Measurements from ENCODE around the gene CCDC40.
A peak's percentile ranks its signal among the peaks of the same experiment; 100 is the strongest.

Gene CCDC40

GRCh38 chr17:80081596-80081995, 45.2 kb downstream of the CCDC40 start:
- POLR2A ChIA-PET = no interaction called here
- H3K4me3 ChIP-seq (ENCODE audit: low read depth, low read length) = no peak overlapping the region
- CTCF ChIA-PET = interaction anchor here (0.6 to 7.3 kb wide), 25 partner anchors 8 to 281 kb away, joined by 3 to 66 read pairs (median 4); partner anchors contain the start of gene GAA
- no peak for TF ChIP-seq CTCF (IDR thresholded peaks at IDR 0.05; ENCODE audit: insufficient read depth, low read length, missing control alignments)
- DNase-seq (ENCODE audit: low read depth, low spot score) = no peak

- DNase-seq (ENCODE audit: low read depth, low spot score) = no peak
- peak; percentile 73 for TF ChIP-seq CTCF (IDR thresholded peaks at IDR 0.05; ENCODE audit: insufficient read depth, low read length, missing control alignments)
- ChIA-PET POLR2A (no interaction called here), CTCF (interaction anchor here (0.6 to 7.3 kb wide), 36 partner anchors 8 to 280 kb away, joined by 3 to 66 read pairs (median 5); partner anchors contain the start of gene GAA)
- peak overlapping the region; percentile 8; the same call in 1 of the 2 replicates for H3K4me3 ChIP-seq (ENCODE audit: low read depth, low read length)
Observed at GRCh38 chr17:80082403-80083135, 46.1 kb downstream of the CCDC40 start.

- CTCF ChIA-PET = interaction anchor here (0.8 to 7.3 kb wide), 31 partner anchors 7 to 279 kb away, joined by 3 to 66 read pairs (median 5); partner anchors contain the start of gene GAA
- no peak for DNase-seq (ENCODE audit: low read depth, low spot score)
- H3K4me3 ChIP-seq (ENCODE audit: low read depth, low read length) = no peak overlapping the region
- TF ChIP-seq CTCF (IDR thresholded peaks at IDR 0.05; ENCODE audit: insufficient read depth, low read length, missing control alignments) = no peak
- POLR2A ChIA-PET = no interaction called here
Observed at GRCh38 chr17:80083136-80083661, 46.8 kb downstream of the CCDC40 start.

GRCh38 chr17:80084773-80085172, 48.3 kb downstream of the CCDC40 start:
- no peak overlapping the region for H3K4me3 ChIP-seq (ENCODE audit: low read depth, low read length)
- DNase-seq (ENCODE audit: low read depth, low spot score) = no peak
- CTCF ChIA-PET = interaction anchor here (1.0 to 7.3 kb wide), 5 partner anchors 9 to 259 kb away, joined by 3 to 66 read pairs (median 27); partner anchors contain the start of gene GAA
- no peak for TF ChIP-seq CTCF (IDR thresholded peaks at IDR 0.05; ENCODE audit: insufficient read depth, low read length, missing control alignments)
- POLR2A ChIA-PET = no interaction called here

- no peak for TF ChIP-seq CTCF (IDR thresholded peaks at IDR 0.05; ENCODE audit: insufficient read depth, low read length, missing control alignments)
- POLR2A ChIA-PET = no interaction called here
- no peak for DNase-seq (ENCODE audit: low read depth, low spot score)
- CTCF ChIA-PET = interaction anchor here (0.6 to 4.5 kb wide), 5 partner anchors 12 to 77 kb away, joined by 3 to 61 read pairs (median 3); partner anchors contain the start of gene GAA
- H3K4me3 ChIP-seq (ENCODE audit: low read depth, low read length) = no peak overlapping the region
Observed at GRCh38 chr17:80086081-80086480, 49.6 kb downstream of the CCDC40 start.

GRCh38 chr17:80086616-80087015, 50.2 kb downstream of the CCDC40 start:
- TF ChIP-seq CTCF (IDR thresholded peaks at IDR 0.05; ENCODE audit: insufficient read depth, low read length, missing control alignments) = no peak
- CTCF ChIA-PET = interaction anchor here (1.2 to 4.5 kb wide), 2 partner anchors 14 to 18 kb away, joined by 3 to 61 read pairs; partner anchors contain the start of gene GAA
- POLR2A ChIA-PET = interaction anchor here (0.7 kb wide), 1 partner anchor 15 kb away, joined by 3 read pairs; the partner anchor contains the start of gene GAA
- DNase-seq (ENCODE audit: low read depth, low spot score) = no peak
- no peak overlapping the region for H3K4me3 ChIP-seq (ENCODE audit: low read depth, low read length)

Measured in AG04449 (cell line).